OCI-M2 (cell line): ENCODE data around the gene KIAA1210.

Experiments
- DNase-seq: peaks from one replicate; lab custom pipeline; 2025; ENCODE audit not compliant: unreplicated experiment; lab: John Stamatoyannopoulos, UW

The KIAA1210 gene

GRCh38 chrX:119127650-119128049, at the start of gene KIAA1210:
TSS of gene KIAA1210 (minus strand) at chrX:119127812. CDS start at chrX:119123642, 4,170 bp downstream.
- no peak for DNase-seq

- no peak for DNase-seq
Observed at GRCh38 chrX:119177278-119177677, 49.7 kb upstream of the KIAA1210 start.

- DNase-seq, result no peak
Observed at GRCh38 chrX:119174900-119175299, 47.3 kb upstream of the KIAA1210 start.

DNA sequence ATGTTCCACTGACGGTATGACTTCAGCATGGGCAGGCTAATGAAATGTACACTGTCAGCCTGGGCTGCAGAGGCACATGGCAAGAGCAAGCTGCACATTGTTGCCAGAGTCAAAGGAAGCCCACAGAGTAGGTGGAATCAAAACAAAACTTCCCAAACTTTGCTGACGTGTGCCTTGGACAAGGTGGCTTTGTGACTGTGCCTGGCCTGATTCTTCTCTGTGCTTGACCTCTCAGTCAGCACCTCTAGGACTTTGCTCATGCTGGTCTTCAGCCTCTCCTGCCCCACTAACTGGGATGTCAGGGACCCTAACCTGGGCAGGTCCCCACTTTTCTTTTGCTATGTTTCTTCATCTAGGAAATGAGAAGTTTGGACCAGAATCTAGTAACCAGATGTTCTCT, 40.5 kb upstream of the KIAA1210 start:
- no peak for DNase-seq

GRCh38 chrX:119158226-119158625, 30.6 kb upstream of the KIAA1210 start:
- DNase-seq, result no peak

- no peak for DNase-seq
Observed at GRCh38 chrX:119156241-119156640, 28.6 kb upstream of the KIAA1210 start.

GRCh38 chrX:119155416-119156035, 27.9 kb upstream of the KIAA1210 start:
- DNase-seq, result no peak

- DNase-seq, result no peak
Observed at GRCh38 chrX:119151051-119151380, 23.4 kb upstream of the KIAA1210 start.

DNA sequence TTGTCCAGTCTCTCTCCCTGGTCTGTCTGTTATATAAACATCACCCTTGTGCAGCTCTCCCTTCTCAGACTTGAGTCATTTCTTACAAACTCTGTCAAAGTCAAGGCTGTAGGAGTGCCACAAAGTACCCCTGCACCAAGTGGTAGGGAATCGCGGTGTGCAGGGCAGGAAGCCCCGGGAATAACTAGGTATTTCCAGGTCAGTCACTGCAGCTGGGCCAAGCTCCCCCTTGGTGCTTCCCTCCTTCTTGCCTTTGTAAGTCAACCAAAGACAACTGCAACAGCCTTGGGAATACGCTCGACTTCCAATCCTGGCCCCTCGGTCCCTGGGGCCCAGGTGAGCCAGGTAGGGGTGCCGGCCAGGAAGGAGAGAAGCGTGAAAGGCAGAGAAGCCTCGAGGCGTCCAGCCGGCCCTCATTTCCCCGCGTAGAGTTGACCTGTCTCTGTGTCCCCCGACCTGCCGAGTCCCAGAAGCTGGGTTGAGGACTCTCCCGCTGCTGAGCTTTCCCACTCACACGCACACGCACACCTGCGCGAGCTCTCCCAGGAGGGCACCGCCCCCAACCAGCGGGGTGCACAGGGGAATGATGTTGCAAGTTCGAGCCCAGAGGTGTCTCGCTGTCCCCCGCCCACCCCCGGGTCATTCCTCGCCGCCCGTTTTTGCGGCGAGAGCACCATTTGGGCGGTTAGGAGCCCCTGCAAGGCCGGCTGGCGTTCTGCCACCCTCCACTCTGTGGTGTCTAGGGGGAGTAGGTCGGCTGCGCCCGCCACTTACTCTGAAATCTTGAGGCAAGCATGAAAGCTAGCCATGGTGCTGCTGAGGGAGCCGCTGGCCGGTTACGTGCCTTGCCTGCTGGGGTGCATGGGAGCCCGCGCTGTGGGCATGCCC, 22.8 kb upstream of the KIAA1210 start:
- no peak for DNase-seq

- DNase-seq, result no peak
Observed at GRCh38 chrX:119147486-119147885, 19.9 kb upstream of the KIAA1210 start.

DNA sequence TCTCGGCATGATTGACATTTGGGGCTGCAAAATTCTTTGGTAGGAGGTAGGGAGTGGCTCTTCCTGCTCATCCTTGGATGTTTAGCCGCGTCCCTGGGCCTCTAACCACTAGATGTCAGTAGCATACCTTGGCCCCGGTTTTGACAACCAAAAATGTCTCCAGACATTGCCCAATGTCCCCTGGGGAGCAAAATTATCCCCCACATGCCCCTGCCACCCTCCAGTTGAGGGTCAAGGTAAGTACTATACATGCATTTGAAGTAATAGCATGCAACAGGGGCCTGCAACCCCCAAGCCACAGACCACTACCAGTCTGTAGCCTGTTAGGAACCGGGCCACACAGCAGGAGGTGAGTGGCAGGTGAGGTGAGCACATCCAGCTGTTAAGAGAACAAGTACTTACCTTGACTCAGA, 17.6 kb upstream of the KIAA1210 start:
- DNase-seq, result no peak

DNA sequence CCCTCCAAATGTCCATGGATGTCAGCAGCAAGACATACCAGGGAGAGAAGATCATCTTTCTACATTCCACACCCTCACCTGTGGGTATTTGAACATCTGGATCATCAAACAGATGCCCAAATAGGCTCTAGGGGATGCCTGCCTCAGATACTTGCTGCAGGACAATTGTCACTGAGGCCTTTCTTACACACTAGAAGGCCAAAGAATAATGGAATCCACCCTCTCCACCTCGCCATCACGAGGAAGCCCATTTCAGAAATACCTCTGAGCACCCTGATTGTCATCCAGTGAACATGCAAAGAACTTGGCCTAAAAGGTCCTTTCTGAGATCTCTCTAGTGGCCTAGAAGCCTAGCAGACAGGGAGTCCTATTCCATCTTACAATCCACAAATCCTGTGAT, 6.9 kb upstream of the KIAA1210 start:
- no peak for DNase-seq

DNA sequence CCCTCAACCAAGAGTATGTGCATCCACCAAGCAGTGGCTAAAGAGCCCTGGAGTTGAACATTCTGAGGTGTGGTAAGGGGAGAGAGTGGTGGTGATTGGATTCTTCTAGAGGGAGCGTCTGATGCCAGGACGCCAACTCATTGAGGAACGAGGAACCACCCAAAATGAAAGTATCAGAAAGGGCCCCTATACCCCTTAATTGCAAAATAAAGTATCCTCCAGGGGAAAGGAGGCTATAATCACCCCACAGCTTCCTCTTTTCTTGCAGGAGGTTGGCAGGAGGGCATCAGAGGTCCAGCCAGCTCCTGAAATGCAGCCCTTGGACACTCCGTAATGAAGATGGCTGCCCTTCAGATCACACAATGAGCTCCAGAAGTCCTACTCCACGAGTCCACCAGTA, 5.3 kb upstream of the KIAA1210 start:
- DNase-seq, result no peak

DNA sequence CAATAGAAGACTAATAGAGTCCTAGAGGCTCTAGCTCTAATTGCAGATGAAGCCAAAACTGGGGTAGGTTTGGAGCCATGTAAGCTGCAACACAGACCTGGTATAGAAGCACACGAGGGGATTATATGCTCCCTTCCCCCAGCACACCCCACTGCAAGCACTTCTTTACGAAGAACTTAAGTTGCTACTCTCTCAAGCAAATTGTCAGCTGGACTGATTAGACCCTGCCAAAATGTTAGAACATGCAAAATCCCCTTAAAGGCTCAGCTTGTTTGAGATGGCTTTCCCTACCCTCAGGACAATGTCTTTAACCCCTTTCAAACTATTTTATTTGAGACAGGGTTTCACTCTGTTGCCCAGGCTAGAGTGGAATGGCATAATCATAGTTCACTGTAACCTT, 4.7 kb upstream of the KIAA1210 start:
- DNase-seq, result no peak

DNA sequence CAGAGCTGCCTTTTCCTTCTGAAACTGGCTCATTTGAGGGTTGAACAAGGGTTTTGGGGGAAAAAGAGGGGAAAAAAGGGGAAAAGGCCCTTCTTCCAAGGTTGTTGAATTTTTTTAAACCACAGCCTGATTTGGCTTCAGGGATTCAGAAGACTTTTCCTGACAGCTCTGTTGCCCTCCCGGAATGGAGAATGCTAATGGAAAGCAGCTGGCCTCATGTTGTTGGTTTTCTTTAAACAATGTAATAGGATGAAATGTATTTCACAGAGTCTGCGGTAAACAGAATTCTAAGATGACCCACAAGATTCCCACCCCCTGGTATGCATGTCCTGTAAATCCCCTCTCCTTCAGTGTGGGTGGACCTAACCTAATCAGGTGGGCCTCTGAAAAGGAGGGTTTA, 3.3 kb upstream of the KIAA1210 start:
- DNase-seq, result no peak

GRCh38 chrX:119121341-119121740, 6.3 kb downstream of the KIAA1210 start:
- no peak for DNase-seq

- no peak for DNase-seq
Observed at GRCh38 chrX:119118780-119119395, 8.7 kb downstream of the KIAA1210 start.

DNA sequence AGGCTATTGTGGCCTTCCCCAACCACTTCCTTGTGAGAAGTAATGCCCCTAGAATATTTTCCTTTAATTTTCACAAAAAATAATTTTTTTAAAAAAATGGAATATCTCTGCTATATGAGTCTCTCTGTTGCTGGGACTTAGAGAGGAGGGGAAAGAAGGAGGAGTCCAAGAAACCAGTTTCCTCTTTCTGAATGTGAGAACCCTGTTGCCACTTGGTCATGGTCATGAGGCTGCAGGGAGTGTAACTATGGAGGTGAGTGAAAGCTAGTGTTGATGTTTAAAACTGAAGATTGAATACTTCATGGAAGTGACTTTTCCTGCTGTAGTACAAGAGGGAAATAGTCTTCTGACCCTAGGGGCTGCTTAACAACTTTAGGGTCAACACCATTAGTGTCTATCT, 20.4 kb downstream of the KIAA1210 start:
- DNase-seq, result no peak

DNA sequence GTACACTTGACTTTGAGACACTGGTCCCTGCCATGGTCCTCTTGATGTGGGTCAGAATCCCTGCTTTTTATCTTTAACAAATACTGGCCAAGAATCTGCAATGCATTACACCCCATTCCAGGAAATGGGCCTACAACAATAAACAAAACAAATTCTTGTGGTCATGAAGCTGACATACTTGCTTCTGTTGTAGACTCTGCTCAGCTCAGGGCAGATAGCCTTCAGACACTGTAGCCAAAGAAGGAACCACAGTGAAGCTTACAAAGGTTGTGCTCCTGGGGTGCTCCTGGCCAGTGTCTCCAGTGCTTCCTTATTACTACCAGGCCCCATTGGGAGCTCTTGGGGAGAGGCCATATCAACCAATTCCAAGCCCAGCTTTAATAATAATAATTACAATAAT, 21.8 kb downstream of the KIAA1210 start:
- no peak for DNase-seq

DNA sequence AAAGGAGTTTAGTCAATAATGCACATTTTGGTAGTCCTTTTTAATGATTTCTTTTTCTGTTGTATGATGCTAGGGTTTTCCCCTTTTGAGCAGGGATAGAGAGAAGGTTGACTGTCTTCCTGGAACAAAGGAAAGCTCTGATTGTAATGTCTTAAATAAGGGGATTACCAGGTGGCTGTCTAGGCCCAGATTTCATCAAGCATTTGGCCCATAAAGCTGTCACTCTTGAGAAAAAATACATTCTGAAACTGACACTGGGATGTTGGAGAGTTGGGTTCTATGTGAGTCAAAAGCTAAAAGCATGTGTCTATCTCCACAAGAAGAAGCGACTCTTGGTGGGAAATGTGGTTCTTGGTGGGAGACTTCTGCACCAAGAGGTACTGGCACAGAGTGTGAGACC, 26.4 kb downstream of the KIAA1210 start:
- no peak for DNase-seq

- no peak for DNase-seq
Observed at GRCh38 chrX:119095936-119096335, 31.7 kb downstream of the KIAA1210 start.

GRCh38 chrX:119094819-119095218, 32.8 kb downstream of the KIAA1210 start:
- no peak for DNase-seq
